ENCODE results near the gene ITGA1. TPM values are rescaled to one million over a fixed set of nuclear protein-coding genes. Genes with fewer than 3 reads are reported as not detected.

The ITGA1 gene
- total RNA-seq, 1 experiment from 2014 or later = 26.4 TPM

- H3K27ac Mint-ChIP-seq (ENCODE audit: unreplicated experiment) = no peak overlapping the region
- peaks cover 19% of the 10 kb centered on the region for H3K4me1 ChIP-seq
- peaks cover 35% of the 10 kb centered on the region for H3K36me3 Mint-ChIP-seq (ENCODE audit: insufficient read depth, unreplicated experiment)
These were observed 16.7 kb downstream of the ITGA1 start for GRCh38 chr5:52804387-52804791.

GRCh38 chr5:52804981-52805380, 17.3 kb downstream of the ITGA1 start:
- ChIA-PET POLR2A (no interaction called here), CTCF (no interaction called here)
- no peaks in the 10 kb centered on the region for H3K36me3 ChIP-seq (ENCODE audit: control insufficient read depth, insufficient read depth, low read length)
- no peaks in the 10 kb centered on the region for H3K27me3 ChIP-seq (replicated peaks; ENCODE audit: control insufficient read depth, insufficient read depth, low read length)
- H3K4me3 ChIP-seq (ENCODE audit: low read depth, low read length) = no peak overlapping the region
- Mint-ChIP-seq H3K27ac (ENCODE audit: unreplicated experiment) (no peak overlapping the region), H3K4me3 (ENCODE audit: unreplicated experiment) (no peak overlapping the region), H3K27me3 (ENCODE audit: insufficient read depth, unreplicated experiment) (no peaks in the 10 kb centered on the region), H3K9me3 (ENCODE audit: unreplicated experiment) (no peaks in the 10 kb centered on the region), H3K36me3 (ENCODE audit: insufficient read depth, unreplicated experiment) (peaks cover 30% of the 10 kb centered on the region), H3K4me1 (ENCODE audit: low read depth, unreplicated experiment) (peaks cover 11% of the 10 kb centered on the region)
- BruUV-seq (replicated peaks) = no TSS peak
- TF ChIP-seq CTCF (IDR thresholded peaks at IDR 0.05; ENCODE audit: insufficient read depth in 1 of 2, low read depth in 1 of 2, low read length in 1 of 2, severe bottlenecking in 1 of 2, unreplicated experiment in 1 of 2) = no peak
- peaks cover 24% of the 10 kb centered on the region for H3K4me1 ChIP-seq
- no peak for DNase-seq
- H3K9me3 ChIP-seq = no peaks in the 10 kb centered on the region
- intact Hi-C loops (cut with micrococcal nuclease; ENCODE audit: unreplicated experiment) = no loop called here

More at GRCh38 chr5:52804387-52804791, 16.7 kb downstream of the ITGA1 start:
- no peak for DNase-seq
- H3K9me3 ChIP-seq = no peaks in the 10 kb centered on the region
- intact Hi-C loops (cut with micrococcal nuclease; ENCODE audit: unreplicated experiment) = no loop called here
- ChIA-PET POLR2A (no interaction called here), CTCF (interaction anchor here (1.3 kb wide), 1 partner anchor 111 kb away, joined by 4 read pairs; no protein-coding TSS in a partner anchor)
- peaks cover 11% of the 10 kb centered on the region for H3K4me1 Mint-ChIP-seq (ENCODE audit: low read depth, unreplicated experiment)
- TF ChIP-seq CTCF (IDR thresholded peaks at IDR 0.05; ENCODE audit: insufficient read depth in 1 of 2, low read depth in 1 of 2, low read length in 1 of 2, severe bottlenecking in 1 of 2, unreplicated experiment in 1 of 2) = no peak
- H3K4me3 ChIP-seq (ENCODE audit: low read depth, low read length) = no peak overlapping the region
- no peaks in the 10 kb centered on the region for H3K9me3 Mint-ChIP-seq (ENCODE audit: unreplicated experiment)
- no peak overlapping the region for H3K4me3 Mint-ChIP-seq (ENCODE audit: unreplicated experiment)
- BruUV-seq (replicated peaks) = no TSS peak
- H3K27me3 Mint-ChIP-seq (ENCODE audit: insufficient read depth, unreplicated experiment) = no peaks in the 10 kb centered on the region
- H3K36me3 ChIP-seq (ENCODE audit: control insufficient read depth, insufficient read depth, low read length) = no peaks in the 10 kb centered on the region
- no peaks in the 10 kb centered on the region for H3K27me3 ChIP-seq (replicated peaks; ENCODE audit: control insufficient read depth, insufficient read depth, low read length)

- intact Hi-C loops (cut with micrococcal nuclease; ENCODE audit: unreplicated experiment) = no loop called here
- H3K4me1 Mint-ChIP-seq (ENCODE audit: low read depth, unreplicated experiment) = peaks cover 16% of the 10 kb centered on the region
These were observed 17.9 kb downstream of the ITGA1 start for GRCh38 chr5:52805615-52806014.

More at GRCh38 chr5:52805615-52806014, 17.9 kb downstream of the ITGA1 start:
- H3K9me3 Mint-ChIP-seq (ENCODE audit: unreplicated experiment) = no peaks in the 10 kb centered on the region
- H3K4me3 Mint-ChIP-seq (ENCODE audit: unreplicated experiment) = no peak overlapping the region
- no peak overlapping the region for H3K4me3 ChIP-seq (ENCODE audit: low read depth, low read length)
- ChIA-PET POLR2A (no interaction called here), CTCF (no interaction called here)
- H3K27me3 ChIP-seq (replicated peaks; ENCODE audit: control insufficient read depth, insufficient read depth, low read length) = no peaks in the 10 kb centered on the region
- no TSS peak for BruUV-seq (replicated peaks)
- DNase-seq = no peak
- H3K9me3 ChIP-seq = no peaks in the 10 kb centered on the region
- no peaks in the 10 kb centered on the region for H3K27me3 Mint-ChIP-seq (ENCODE audit: insufficient read depth, unreplicated experiment)
- peaks cover 25% of the 10 kb centered on the region for H3K36me3 Mint-ChIP-seq (ENCODE audit: insufficient read depth, unreplicated experiment)
- H3K36me3 ChIP-seq (ENCODE audit: control insufficient read depth, insufficient read depth, low read length) = no peaks in the 10 kb centered on the region
- peaks cover 24% of the 10 kb centered on the region for H3K4me1 ChIP-seq
- H3K27ac Mint-ChIP-seq (ENCODE audit: unreplicated experiment) = no peak overlapping the region
- no peak for TF ChIP-seq CTCF (IDR thresholded peaks at IDR 0.05; ENCODE audit: insufficient read depth in 1 of 2, low read depth in 1 of 2, low read length in 1 of 2, severe bottlenecking in 1 of 2, unreplicated experiment in 1 of 2)

Measured in Caco-2 (cell line).